ENCODE results near the gene SLC17A9. TPM values are rescaled to one million over a fixed set of nuclear protein-coding genes. Genes with fewer than 3 reads are reported as not detected.

Gene SLC17A9
- total and polyA plus RNA-seq, 2 experiments from 2014 or later: 1.8 to 3.2 TPM

DNA sequence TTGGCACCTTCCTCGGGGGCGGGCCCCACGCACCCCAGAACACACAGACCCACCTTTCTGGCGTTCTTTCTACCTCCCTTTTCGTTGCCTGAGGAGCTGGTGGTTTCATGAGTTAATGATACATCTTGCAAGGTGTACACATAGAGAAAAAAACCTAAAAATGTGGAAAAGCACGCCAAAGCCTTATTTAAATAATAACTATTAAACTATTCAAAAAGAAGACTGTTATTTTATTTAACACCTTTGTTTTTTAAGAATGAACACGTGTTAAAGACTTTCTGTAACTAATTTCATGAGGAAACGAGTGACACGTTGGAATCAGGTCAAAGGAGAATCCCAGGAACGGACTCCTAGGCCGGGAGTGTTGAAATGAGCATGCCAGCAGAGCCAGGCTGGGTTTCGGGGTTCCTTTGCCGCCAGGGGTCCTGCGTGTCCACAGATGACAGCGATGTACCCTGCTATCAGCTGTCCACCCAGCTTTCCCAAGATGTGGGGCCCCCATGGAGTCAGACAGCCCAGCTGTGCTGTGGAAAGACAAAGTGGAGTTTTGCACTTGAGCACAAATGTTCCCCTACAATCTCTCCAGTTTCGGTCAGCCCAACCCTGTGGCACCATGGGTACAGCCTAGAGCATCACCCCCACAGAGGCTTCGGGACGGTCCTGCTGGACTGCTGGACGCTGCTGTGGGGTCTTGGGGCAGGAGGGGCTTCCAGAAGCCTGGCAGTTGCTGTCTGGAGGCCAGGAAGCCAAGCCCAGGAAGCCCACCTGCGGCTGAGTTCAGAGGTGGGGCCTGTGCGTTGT lies 16.1 kb downstream of the SLC17A9 start:
- Histone ChIP-seq H3K36me3 (no peaks in the 10 kb centered on the region), H3K27ac (no peak overlapping the region), H3K4me1 (ENCODE audit: low read depth) (no peaks in the 10 kb centered on the region), H3K27me3 (peaks cover 12% of the 10 kb centered on the region), H3K4me3 (no peak overlapping the region), H3K9me3 (ENCODE audit: low read depth) (no peaks in the 10 kb centered on the region)
- TF ChIP-seq, protein P1, sequence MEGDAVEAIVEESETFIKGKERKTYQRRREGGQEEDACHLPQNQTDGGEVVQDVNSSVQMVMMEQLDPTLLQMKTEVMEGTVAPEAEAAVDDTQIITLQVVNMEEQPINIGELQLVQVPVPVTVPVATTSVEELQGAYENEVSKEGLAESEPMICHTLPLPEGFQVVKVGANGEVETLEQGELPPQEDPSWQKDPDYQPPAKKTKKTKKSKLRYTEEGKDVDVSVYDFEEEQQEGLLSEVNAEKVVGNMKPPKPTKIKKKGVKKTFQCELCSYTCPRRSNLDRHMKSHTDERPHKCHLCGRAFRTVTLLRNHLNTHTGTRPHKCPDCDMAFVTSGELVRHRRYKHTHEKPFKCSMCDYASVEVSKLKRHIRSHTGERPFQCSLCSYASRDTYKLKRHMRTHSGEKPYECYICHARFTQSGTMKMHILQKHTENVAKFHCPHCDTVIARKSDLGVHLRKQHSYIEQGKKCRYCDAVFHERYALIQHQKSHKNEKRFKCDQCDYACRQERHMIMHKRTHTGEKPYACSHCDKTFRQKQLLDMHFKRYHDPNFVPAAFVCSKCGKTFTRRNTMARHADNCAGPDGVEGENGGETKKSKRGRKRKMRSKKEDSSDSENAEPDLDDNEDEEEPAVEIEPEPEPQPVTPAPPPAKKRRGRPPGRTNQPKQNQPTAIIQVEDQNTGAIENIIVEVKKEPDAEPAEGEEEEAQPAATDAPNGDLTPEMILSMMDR (IDR thresholded peaks at IDR 0.05; ENCODE audit: low read depth, low read length): no peak
- no peak for DNase-seq (ENCODE audit: low read depth in 1 of 2, low spot score in 1 of 2)

DNA sequence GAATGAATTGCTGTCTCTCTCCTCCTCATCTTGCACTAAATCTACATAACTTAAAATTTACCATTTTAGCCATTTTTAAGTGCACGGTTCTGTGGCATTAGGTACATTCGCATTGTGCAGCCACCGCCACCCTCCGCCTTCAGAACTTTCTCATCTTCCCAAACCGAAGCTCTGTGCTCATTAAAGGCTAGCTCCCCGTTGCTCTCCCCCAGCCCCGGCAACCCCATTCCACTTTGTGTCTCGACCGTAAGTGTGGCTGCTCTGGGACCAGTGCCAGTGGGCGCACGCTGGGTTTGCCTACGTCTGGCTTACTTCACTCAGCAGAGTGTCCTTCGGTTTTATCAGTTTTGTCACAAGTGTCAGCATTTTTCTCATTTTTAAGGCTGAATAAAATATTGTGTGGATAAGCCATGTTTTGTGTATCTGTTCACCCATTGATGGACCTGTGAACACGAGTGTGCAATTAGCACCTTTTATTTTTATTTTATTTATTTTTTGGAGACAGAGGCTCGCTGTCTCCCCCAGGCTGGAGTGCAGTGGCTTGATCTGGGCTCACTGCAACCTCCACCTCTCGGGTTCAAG lies 16.8 kb downstream of the SLC17A9 start:
- Histone ChIP-seq H3K27ac (no peak overlapping the region), H3K9me3 (ENCODE audit: low read depth) (no peaks in the 10 kb centered on the region), H3K4me1 (ENCODE audit: low read depth) (no peaks in the 10 kb centered on the region), H3K4me3 (no peak overlapping the region), H3K36me3 (no peaks in the 10 kb centered on the region), H3K27me3 (peaks cover 19% of the 10 kb centered on the region)
- TF ChIP-seq, protein P1 (IDR thresholded peaks at IDR 0.05; ENCODE audit: low read depth, low read length): no peak
- peak in 1 of 2 donors; percentile 16 for DNase-seq (ENCODE audit: low read depth in 1 of 2, low spot score in 1 of 2)

DNA sequence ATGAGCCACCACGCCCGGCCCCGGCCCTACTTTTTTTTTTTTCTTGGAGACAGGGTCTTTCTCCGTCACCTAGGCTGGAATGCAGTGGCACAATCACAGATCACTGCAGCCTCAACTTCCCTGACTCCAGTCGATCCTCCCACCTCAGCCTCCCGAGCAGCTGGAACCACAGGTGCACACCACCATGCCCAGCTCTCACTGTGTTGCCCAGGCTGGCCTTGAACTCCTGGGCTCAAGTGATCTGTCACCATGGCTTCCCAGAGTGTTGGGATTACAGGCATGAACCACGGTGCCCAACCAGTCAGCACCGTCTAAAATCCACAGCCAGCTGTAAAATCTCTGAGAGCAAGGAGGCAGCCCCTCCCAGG lies 17.4 kb downstream of the SLC17A9 start:
- no peak for DNase-seq (ENCODE audit: low read depth in 1 of 2, low spot score in 1 of 2)
- Histone ChIP-seq H3K4me3 (no peak overlapping the region), H3K27me3 (peaks cover 26% of the 10 kb centered on the region), H3K27ac (no peak overlapping the region), H3K4me1 (ENCODE audit: low read depth) (no peaks in the 10 kb centered on the region), H3K36me3 (no peaks in the 10 kb centered on the region), H3K9me3 (ENCODE audit: low read depth) (no peaks in the 10 kb centered on the region)
- TF ChIP-seq, protein P1 (IDR thresholded peaks at IDR 0.05; ENCODE audit: low read depth, low read length): no peak

DNA sequence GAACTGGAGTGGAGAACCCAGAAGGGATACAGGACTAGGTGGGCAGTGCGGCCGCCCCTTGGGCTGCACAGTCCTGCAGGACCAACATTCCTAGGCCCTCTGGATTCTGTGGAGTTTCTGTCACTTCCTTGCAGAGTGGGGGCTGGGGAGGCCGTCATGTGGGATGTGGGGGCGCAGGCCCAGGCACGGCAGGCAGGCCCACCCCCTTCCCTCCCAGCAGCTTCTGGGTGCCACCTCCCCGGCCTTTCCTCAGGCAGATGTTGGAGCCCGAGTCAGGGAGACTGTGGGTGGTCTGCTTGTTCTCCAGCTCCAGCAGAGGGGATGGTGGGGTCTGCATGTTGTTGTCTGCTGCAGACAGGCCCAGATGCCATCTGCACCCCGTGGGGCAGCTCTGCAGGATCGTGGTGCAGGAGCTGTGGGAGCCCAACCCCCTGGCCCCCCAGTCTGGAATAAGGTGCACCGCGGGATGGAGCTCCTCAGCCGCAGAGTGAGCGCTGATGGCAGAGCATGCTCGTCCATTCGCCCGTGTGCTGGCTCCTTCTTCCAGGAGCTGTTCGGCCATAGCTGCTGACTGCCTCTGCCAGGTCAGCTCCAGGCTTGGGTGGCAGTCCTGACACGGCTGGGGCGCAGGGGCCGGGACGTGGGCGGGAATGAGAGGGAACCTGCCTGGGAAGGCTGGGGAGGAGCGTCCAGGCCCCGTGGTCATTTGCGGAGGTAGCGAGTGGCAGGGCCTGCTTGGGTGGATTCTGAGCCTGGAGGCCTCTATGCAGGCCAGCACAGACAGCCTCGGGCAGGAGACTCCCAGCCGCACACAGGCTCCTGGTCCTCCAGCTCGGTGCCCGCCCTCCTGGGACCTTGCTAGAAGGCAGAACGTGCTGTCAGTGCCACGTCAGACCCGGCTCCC lies 18.1 kb downstream of the SLC17A9 start:
- Histone ChIP-seq H3K4me3 (no peak overlapping the region), H3K9me3 (ENCODE audit: low read depth) (no peaks in the 10 kb centered on the region), H3K27me3 (peaks cover 32% of the 10 kb centered on the region), H3K4me1 (ENCODE audit: low read depth) (no peaks in the 10 kb centered on the region), H3K27ac (no peak overlapping the region), H3K36me3 (no peaks in the 10 kb centered on the region)
- DNase-seq (ENCODE audit: low read depth in 1 of 2, low spot score in 1 of 2): no peak
- TF ChIP-seq, protein P1 (IDR thresholded peaks at IDR 0.05; ENCODE audit: low read depth, low read length): no peak

DNA sequence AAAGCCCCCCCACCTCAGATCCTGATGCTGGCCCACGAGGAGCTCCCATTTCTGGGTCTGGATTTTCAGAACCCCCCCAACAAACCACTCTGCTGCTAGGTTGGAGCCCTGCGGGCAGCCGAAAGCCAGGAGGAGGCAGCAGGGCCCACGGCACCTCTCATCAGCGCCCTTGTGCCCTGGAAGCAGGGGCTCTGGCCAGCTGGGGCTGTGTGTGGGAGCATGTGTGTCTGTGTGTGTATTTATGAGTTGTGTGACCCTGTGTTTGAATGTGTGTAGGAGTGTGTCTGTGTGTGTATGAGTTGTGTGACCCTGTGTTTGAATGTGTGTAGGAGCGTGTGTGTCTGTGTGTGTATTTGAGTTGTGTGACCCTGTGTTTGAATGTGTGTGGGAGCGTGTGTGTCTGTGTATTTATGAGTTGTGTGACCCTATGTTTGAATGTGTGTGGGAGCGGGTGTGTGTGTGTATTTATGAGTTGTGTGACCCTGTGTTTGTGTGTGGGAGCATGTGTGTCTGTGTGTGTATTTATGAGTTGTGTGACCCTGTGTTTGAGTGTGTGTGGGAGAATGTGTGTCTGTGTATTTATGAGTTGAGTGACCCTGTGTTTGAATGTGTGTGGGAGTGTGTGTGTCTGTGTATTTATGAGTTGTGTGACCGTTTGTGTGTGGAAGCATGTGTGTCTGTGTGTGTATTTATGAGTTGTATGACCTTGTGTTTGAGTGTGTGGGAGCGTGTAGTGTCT lies 18.9 kb downstream of the SLC17A9 start:
- no peak overlapping the region for H3K27ac ChIP-seq
- H3K4me1 ChIP-seq (ENCODE audit: low read depth): no peaks in the 10 kb centered on the region
- no peak overlapping the region for H3K4me3 ChIP-seq
- peaks cover 40% of the 10 kb centered on the region for H3K27me3 ChIP-seq
- no peak for DNase-seq (ENCODE audit: low read depth in 1 of 2, low spot score in 1 of 2)
- H3K9me3 ChIP-seq (ENCODE audit: low read depth): no peaks in the 10 kb centered on the region
- H3K36me3 ChIP-seq: no peaks in the 10 kb centered on the region
- TF ChIP-seq, protein P1 (IDR thresholded peaks at IDR 0.05; ENCODE audit: low read depth, low read length): no peak
